Duodenal mucosa (tissue), 2 donors: ENCODE results near the gene BBS9.
"Not testable (repeated sequence)": the region's sequence is repeated elsewhere in the genome, so short reads cannot be mapped to it uniquely, and the experiment has no call there.

Source experiments
- H3K27ac ChIP-seq: one replicate; pipeline ENCODE4 v1.7.0; 2013; ENCODE audit warnings: low read depth, low read length
- H3K27me3 ChIP-seq, 2 donors: one replicate each; pipeline ENCODE4 v1.7.0; 2013; ENCODE audit warnings: low read length in 2 of 2, control low read depth in 1 of 2; ENCODE audit not compliant: insufficient read depth in 2 of 2, control insufficient read depth in 1 of 2
- H3K36me3 ChIP-seq, 2 donors: one replicate each; pipeline ENCODE4 v1.7.0; 2013; ENCODE audit warnings: low read length in 2 of 2, control low read depth in 1 of 2; ENCODE audit not compliant: insufficient read depth in 2 of 2, control insufficient read depth in 1 of 2
- H3K4me1 ChIP-seq, 2 donors: one replicate each; pipeline ENCODE4 v1.7.0; 2013; ENCODE audit warnings: low read length in 2 of 2, control low read depth in 1 of 2; ENCODE audit not compliant: insufficient read depth in 2 of 2, control insufficient read depth in 1 of 2
- H3K4me3 ChIP-seq, 2 donors: one replicate each; pipeline ENCODE4 v1.7.0; 2013; ENCODE audit warnings: low read length in 2 of 2, low read depth in 1 of 2
- H3K9ac ChIP-seq, 2 donors: one replicate each; pipeline ENCODE4 v1.7.0; 2013; ENCODE audit warnings: low read length in 2 of 2, low read depth in 1 of 2
- H3K9me3 ChIP-seq, 2 donors: one replicate each; pipeline ENCODE4 v1.7.0; 2013; ENCODE audit warnings: low read length in 2 of 2, control low read depth in 1 of 2; ENCODE audit not compliant: control insufficient read depth in 1 of 2

The BBS9 gene

DNA sequence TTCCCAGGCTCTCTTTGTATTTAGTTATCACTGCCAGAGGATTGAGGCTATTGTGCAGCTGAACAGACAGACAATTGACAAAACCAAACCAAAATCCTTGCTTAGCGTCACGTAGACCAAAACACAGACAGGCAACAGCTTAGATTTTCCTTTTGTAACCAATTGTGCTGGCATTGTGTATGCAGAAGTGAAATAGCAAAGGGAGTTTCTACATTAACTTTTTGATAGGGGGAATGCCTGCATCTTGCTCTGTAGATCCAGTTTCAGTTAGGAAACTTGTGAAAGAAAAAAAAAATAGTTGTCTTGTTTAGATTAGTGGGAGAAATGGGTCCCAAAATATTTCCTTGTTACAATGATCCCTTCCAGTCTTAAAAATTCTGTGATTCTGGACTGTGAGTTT lies 333.8 kb downstream of the BBS9 start:
- Histone ChIP-seq H3K4me3 (no peak overlapping the region), H3K4me1 (peaks cover 0 to 13% of the 10 kb centered on the region in 2 donors), H3K36me3 (no peaks in the 10 kb centered on the region), H3K27me3 (no peaks in the 10 kb centered on the region), H3K9me3 (no peaks in the 10 kb centered on the region), H3K9ac (no peak overlapping the region), H3K27ac (no peak overlapping the region)

DNA sequence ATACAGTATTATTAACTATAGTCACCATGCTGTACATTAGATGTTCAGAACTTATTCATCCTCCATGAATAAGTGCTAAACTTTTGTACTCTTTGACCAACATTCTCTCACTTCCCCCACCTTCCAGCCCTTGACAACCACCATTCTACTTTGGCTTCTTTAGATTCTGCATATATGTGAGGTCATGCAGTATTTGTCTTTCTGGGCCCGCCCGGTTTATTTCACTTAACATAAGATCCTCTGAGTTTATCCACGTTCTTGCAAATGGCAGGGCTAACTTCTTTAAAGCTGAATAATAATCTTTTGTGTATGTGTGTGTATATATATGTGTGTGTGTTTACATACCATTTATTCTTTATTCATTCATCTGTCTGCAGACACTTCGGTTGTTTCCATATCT lies 336.8 kb downstream of the BBS9 start:
- Histone ChIP-seq H3K36me3 (no peaks in the 10 kb centered on the region), H3K9me3 (no peaks in the 10 kb centered on the region), H3K9ac (no peak overlapping the region), H3K4me1 (peaks cover 0 to 13% of the 10 kb centered on the region in 2 donors), H3K4me3 (no peak overlapping the region), H3K27ac (no peak overlapping the region), H3K27me3 (no peaks in the 10 kb centered on the region)

DNA sequence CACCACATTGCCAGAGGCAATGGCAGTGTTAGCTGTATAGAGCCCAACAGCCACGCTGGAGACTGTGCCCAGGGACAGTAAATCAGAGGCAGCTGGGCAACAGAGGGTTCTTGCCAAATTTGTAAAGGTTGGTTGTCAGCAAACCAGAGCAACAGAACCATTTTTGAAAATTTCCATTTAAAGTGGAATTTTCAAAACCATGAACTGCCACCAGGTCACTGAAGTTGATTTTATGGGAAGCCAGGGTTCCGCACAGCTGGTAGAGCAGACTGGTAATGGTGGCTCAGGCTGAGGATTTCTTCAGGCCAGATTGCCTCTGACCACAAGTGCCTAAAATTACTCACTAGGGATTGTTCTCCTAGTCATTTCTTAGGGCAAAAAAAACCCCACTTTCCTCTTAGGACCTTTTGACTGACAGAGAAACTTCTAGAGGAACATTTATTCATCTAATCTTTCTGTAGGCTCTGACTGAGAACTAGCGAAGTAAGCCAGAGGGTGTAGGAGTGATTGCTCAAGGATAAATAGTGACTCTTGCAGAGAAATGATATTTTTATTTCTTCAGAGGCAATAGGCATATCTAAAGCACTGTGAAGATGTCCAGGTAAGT lies 342.4 kb downstream of the BBS9 start:
- Histone ChIP-seq H3K27ac (no peak overlapping the region), H3K9ac (no peak overlapping the region), H3K4me3 (no peak overlapping the region), H3K4me1 (no peaks in the 10 kb centered on the region), H3K27me3 (no peaks in the 10 kb centered on the region), H3K36me3 (no peaks in the 10 kb centered on the region), H3K9me3 (no peaks in the 10 kb centered on the region)

DNA sequence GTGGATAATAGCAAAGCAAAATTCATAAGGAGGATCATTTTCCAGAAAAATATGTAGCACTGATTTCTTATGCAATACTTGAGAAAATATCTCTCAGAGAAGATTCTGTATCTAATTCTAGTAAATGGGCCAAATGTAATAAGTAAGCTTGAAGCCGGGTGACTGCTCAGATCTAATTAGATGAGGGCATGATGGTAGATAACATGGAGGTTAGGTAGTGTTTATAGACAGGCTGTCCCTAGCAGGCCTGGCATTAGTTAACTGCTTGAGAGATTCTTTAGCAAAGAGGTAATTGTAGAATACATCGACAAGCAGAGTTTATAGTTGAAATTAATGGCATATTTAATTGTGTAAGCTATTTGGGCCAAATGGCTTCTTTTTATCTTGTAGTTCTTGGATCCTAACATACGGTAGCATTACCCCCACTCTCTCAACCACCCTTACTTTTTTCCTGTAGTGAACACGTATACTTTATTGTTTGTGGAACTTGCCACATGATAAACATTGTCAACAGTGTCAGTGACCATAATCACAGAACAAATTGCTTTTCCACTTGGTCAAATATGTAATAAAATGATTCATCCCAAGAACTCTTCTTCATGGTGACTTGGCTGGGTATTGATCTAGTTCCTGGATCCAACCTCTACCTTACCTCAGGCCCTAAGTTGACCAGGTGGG lies 343.1 kb downstream of the BBS9 start:
- Histone ChIP-seq H3K9me3 (no peaks in the 10 kb centered on the region), H3K27ac (no peak overlapping the region), H3K36me3 (no peaks in the 10 kb centered on the region), H3K4me1 (no peaks in the 10 kb centered on the region), H3K27me3 (no peaks in the 10 kb centered on the region), H3K9ac (no peak overlapping the region), H3K4me3 (no peak overlapping the region)

DNA sequence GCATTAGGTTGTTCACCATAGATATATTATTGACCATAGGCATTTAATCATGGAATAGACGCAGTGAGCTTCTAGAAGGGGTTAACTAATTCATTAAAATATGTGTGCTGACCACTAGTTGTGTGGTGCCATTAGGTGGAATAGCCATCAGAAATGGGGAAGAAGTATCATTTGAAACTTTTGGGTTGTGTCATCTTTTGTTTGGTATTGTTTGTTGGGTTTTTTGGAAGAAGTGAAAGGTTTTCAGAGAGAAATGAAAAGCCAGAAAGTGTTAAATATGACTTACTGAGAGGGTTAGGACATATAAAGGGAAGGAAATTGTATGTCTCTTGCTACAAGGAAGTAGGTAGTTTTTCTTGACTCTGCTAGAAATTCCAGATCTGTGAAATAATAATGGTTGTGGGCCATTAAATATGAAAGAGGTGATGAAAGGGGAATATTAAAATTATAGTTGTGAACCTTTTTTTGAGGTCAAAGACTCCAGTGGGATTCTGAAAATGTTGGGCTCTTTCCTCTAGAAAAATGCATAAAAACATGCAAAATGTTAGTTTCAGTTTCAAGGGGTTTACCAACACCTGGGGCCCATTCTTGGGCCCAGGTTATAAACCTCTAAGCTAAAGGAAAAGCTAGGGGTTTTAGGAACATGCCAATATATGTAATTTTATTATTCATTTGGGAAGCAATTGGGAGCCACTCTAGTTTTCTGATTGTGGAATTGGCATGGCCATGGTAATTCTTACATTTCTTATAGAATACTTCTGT lies 348.5 kb downstream of the BBS9 start:
- no peak overlapping the region for H3K4me3 ChIP-seq
- no peaks in the 10 kb centered on the region for H3K36me3 ChIP-seq
- no peaks in the 10 kb centered on the region for H3K4me1 ChIP-seq
- H3K27ac ChIP-seq: no peak overlapping the region
- H3K9me3 ChIP-seq: peaks cover 2 to 12% of the 10 kb centered on the region in 2 donors
- H3K27me3 ChIP-seq: no peaks in the 10 kb centered on the region
- H3K9ac ChIP-seq: no peak overlapping the region

DNA sequence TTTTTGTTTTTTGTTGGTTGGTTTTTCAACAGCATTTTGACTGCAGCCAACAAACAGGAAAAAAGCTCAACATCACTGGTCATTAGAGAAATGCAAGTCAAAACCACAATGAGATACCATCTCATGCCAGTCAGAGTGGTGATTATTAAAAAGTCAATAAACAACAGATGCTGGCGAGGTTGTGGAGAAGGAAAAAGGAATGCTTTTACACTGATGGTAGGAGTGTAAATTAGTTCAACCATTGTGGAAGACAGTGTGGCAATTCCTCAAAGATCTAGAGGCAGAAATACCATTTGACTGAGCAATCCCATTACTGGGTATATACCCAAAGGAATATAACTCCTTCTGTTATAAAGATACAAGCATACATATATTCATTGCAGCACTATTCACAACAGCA lies 355.1 kb downstream of the BBS9 start:
- not testable (repeated sequence) for H3K4me1 ChIP-seq, H3K9ac ChIP-seq, H3K27me3 ChIP-seq, H3K4me3 ChIP-seq, H3K9me3 ChIP-seq, H3K36me3 ChIP-seq, H3K27ac ChIP-seq

DNA sequence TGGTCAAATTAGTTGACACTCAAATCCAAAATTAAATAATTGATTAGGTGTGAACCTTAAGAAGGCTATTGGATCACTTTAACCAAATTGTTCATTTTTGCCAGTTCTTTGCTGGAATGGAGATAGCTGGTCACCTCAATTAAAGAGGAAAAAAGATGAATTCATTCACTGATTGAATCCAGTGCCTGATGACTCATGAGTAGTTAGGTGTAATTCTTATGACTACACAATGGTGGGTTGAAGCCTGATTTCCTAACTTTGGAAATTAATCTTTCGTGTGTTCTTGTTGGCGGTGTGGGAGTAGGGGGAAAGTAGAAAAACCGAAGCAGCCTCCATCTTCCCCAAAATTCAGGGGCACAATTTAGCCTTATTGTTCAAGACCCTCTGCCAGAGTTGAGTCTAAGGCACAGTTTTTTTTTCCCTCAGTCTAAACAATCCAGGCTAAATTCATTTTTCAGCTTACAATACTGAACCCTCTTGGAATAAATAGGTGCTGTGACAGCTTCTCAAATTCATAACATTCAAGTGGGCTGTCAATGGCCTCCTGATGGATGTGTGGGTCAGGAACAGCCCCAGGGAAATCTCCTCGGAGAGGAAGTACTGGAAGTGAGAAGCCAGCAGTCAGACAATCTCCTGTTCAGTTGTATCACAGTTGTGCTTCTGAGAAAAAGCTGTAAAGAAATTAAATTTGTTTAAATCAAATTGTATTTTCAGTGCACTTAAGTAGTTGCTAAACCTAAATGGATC lies 356.6 kb downstream of the BBS9 start:
- Histone ChIP-seq H3K4me3 (no peak overlapping the region), H3K27me3 (no peaks in the 10 kb centered on the region), H3K4me1 (no peaks in the 10 kb centered on the region), H3K27ac (no peak overlapping the region), H3K9ac (no peak overlapping the region), H3K36me3 (no peaks in the 10 kb centered on the region), H3K9me3 (no peaks in the 10 kb centered on the region)

DNA sequence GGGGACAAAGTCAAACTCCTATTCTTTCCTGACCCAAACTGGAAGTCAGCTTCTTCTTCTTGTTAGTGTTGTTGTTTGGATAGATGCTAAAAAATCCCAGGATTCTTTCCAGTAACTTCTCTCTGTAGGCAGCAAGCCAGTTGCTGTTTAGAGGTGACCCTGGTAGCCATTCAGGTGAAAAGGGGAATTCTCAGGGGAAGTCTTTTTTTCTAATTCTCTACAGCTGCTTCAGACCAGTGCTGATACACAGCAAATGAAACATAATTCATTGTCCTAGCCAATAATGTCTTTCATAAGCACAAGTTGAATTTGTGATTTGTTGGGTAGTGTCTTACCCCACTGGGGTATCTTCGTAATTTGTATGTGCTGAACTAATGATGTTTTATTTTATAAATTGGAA lies 357.3 kb downstream of the BBS9 start:
- no peaks in the 10 kb centered on the region for H3K36me3 ChIP-seq
- no peak overlapping the region for H3K9ac ChIP-seq
- no peak overlapping the region for H3K27ac ChIP-seq
- no peaks in the 10 kb centered on the region for H3K9me3 ChIP-seq
- H3K27me3 ChIP-seq: no peaks in the 10 kb centered on the region
- no peaks in the 10 kb centered on the region for H3K4me1 ChIP-seq
- no peak overlapping the region for H3K4me3 ChIP-seq

DNA sequence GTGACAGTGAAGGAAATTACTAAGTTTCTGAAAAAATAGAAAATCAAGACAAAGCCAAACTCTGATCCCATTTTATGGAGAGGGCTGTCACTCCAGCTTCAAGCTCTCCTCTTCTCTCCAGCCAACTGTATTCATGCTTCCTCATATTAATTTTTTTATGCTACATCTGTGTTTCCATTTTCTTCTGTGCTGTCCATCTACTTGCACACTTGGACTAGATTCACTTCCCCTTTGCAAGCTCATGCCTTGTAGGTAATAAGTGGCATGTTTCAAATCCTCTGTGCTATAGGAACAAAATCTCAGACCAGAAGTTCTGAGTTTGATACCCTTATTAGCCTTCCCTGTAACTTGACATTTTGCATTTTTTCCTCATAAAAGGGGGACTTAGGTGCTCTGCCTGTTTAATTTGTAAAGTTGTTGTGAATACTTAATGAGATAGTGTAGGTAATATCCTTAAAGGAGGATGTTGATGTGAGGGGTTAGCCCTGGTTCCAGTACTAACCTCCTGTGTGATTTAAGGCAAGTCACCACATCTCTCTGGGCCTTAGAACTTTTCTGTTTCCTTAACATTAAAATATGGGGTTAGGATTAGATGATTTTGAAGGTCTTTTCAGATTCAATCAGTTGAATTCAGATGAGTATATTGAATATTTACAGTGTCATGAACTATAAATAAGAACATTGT lies 358.8 kb downstream of the BBS9 start:
- H3K9ac ChIP-seq: no peak overlapping the region
- H3K36me3 ChIP-seq: no peaks in the 10 kb centered on the region
- H3K4me1 ChIP-seq: no peaks in the 10 kb centered on the region
- H3K9me3 ChIP-seq: no peaks in the 10 kb centered on the region
- no peaks in the 10 kb centered on the region for H3K27me3 ChIP-seq
- H3K4me3 ChIP-seq: no peak overlapping the region
- no peak overlapping the region for H3K27ac ChIP-seq
